Fibroblast of lung (primary cell): ENCODE results near the gene HSPB8.

ENCODE experiments used
- EZH2 ChIP-seq: IDR thresholded peaks from 2 replicates; pipeline ENCODE4 v1.5.1; 2012; ENCODE audit warnings: low read length, control low read depth, mild to moderate bottlenecking; ENCODE audit errors: missing control alignments
- TF ChIP-seq, protein P1 (sequence below), 2 donors: IDR thresholded peaks in 1 of 2; conservative IDR thresholded peaks in 1 of 2; 1 replicate in 1 of 2; 2 replicates in 1 of 2; pipeline ENCODE4 v1.5.1; 2011 to 2012; ENCODE audit warnings: low read length in 2 of 2, control low read depth in 1 of 2, inconsistent platforms in 1 of 2, low read depth in 1 of 2, mild to moderate bottlenecking in 1 of 2

DNA sequence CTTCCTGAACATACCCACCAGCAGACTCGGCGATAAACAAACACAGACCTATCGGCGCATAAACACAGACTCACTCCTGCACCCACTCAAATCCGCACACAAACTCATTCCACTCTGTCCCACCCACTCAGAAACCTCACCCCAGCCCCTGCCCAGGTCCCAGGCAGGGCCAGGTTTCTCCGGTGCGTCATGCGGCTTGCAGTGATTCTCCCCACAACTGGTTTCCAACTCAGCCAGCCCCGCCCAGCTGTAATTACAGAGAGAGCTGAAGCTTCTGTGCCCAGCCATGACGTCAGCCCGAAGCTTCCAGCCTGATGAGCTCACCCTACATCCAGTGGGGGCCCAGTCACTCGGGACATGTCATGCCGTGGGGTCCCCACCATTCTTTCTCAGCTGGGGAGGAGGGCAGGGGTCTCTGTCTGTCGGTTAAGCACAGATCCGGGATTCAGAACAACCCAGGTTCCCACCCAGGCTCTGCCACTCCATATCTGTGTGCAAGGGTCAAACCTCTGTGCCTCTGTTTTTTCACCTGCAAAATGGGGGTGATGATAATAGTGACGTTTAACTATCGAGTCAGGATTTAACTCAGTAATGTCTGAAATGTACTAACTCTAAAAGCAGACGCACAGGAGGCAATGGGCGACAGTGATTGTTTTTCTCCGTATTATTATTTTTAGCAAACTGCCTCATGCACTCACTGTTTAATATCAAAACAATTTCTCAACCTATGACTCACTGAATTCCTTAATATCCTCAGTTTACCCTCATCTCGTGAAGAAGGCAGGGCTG, 2.3 kb upstream of the HSPB8 start:
- TF ChIP-seq EZH2 = no peak
- TF ChIP-seq, protein P1, sequence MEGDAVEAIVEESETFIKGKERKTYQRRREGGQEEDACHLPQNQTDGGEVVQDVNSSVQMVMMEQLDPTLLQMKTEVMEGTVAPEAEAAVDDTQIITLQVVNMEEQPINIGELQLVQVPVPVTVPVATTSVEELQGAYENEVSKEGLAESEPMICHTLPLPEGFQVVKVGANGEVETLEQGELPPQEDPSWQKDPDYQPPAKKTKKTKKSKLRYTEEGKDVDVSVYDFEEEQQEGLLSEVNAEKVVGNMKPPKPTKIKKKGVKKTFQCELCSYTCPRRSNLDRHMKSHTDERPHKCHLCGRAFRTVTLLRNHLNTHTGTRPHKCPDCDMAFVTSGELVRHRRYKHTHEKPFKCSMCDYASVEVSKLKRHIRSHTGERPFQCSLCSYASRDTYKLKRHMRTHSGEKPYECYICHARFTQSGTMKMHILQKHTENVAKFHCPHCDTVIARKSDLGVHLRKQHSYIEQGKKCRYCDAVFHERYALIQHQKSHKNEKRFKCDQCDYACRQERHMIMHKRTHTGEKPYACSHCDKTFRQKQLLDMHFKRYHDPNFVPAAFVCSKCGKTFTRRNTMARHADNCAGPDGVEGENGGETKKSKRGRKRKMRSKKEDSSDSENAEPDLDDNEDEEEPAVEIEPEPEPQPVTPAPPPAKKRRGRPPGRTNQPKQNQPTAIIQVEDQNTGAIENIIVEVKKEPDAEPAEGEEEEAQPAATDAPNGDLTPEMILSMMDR (conservative IDR thresholded peaks at IDR 0.05 in 1 of 2, IDR thresholded peaks at IDR 0.05 in 1 of 2; ENCODE audit: low read depth in 1 of 2, low read length in 2 of 2) = no peak
